Ascending aorta (tissue), 2 donors: ENCODE results near the gene LRRC25. TPM values are rescaled to one million over a fixed set of nuclear protein-coding genes. Genes with fewer than 3 reads are reported as not detected.
A peak's percentile ranks its signal among the peaks of the same experiment; 100 is the strongest.

ENCODE experiments used
- DNase-seq, 2 donors: peaks; one replicate each; pipeline ENCODE4 v3.0.0-alpha.2; 2019; ENCODE audit warnings: low spot score in 2 of 2
- H3K27ac ChIP-seq, 2 donors: fragments of 200-600 bp; sonication (generic); one replicate each; pipeline ENCODE4 v1.5.1; 2016 to 2017; ENCODE audit warnings: mild to moderate bottlenecking in 1 of 2
- H3K27me3 ChIP-seq: fragments of 200-600 bp; sonication (generic); one replicate; pipeline ENCODE4 v1.5.1; 2017
- H3K36me3 ChIP-seq, 2 donors: fragments of 200-600 bp; sonication (generic); one replicate each; pipeline ENCODE4 v1.5.1; 2016
- H3K4me1 ChIP-seq, 2 donors: fragments of 200-600 bp; sonication (generic); one replicate each; pipeline ENCODE4 v1.5.1; 2016 to 2017; ENCODE audit warnings: mild to moderate bottlenecking in 1 of 2
- H3K4me3 ChIP-seq, 2 donors: fragments of 200-600 bp; sonication (generic); one replicate each; pipeline ENCODE4 v1.5.1; 2016 to 2017; ENCODE audit warnings: mild to moderate bottlenecking in 1 of 2
- H3K9me3 ChIP-seq, 2 donors: fragments of 200-600 bp; sonication (generic); one replicate each; pipeline ENCODE4 v1.5.1; 2016
- intact Hi-C: fragments of 100-400 bp; cut with DNase I; formaldehyde crosslinking; loops from one replicate; pipeline ENCODE4 v1.15.1; 2023
- total RNA-seq: library from RNA; depleted of rRNA; stranded (reverse); fragments of >200 nt; gene quantifications from one replicate; pipeline ENCODE4 v1.1.0, GENCODE V29; 2016
- TF ChIP-seq, protein P1 (sequence below), 3 experiments: fragments of 200-600 bp in 2 of 3; fragments of 450-650 bp in 1 of 3; sonication (generic) in 2 of 3; IDR thresholded peaks; one replicate each; pipeline ENCODE4 v1.5.1; 2016 to 2019; ENCODE audit warnings: antibody characterized with exemption in 3 of 3, mild to moderate bottlenecking in 1 of 3, moderate library complexity in 1 of 3

LRRC25 gene
- total RNA-seq, 1 donor from 2014 or later, result 6.9 TPM

- intact Hi-C loops, result no loop called here
- no peak for DNase-seq
- Histone ChIP-seq H3K9me3 (no peaks in the 10 kb centered on the region), H3K27me3 (no peaks in the 10 kb centered on the region), H3K36me3 (no peaks in the 10 kb centered on the region), H3K4me1 (peaks cover 19 to 26% of the 10 kb centered on the region in 2 donors), H3K27ac (peak overlapping the region in 1 of 2 donors; percentile 70), H3K4me3 (no peak overlapping the region)
- TF ChIP-seq, protein P1, sequence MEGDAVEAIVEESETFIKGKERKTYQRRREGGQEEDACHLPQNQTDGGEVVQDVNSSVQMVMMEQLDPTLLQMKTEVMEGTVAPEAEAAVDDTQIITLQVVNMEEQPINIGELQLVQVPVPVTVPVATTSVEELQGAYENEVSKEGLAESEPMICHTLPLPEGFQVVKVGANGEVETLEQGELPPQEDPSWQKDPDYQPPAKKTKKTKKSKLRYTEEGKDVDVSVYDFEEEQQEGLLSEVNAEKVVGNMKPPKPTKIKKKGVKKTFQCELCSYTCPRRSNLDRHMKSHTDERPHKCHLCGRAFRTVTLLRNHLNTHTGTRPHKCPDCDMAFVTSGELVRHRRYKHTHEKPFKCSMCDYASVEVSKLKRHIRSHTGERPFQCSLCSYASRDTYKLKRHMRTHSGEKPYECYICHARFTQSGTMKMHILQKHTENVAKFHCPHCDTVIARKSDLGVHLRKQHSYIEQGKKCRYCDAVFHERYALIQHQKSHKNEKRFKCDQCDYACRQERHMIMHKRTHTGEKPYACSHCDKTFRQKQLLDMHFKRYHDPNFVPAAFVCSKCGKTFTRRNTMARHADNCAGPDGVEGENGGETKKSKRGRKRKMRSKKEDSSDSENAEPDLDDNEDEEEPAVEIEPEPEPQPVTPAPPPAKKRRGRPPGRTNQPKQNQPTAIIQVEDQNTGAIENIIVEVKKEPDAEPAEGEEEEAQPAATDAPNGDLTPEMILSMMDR (IDR thresholded peaks at IDR 0.05), result no peak
Observed at GRCh38 chr19:18427080-18427742, 29.8 kb upstream of the LRRC25 start.

- TF ChIP-seq, protein P1 (IDR thresholded peaks at IDR 0.05), result no peak
- intact Hi-C loops, result no loop called here
- H3K4me3 ChIP-seq, result peak overlapping the region in 1 of 2 donors; percentile 17
- H3K27ac ChIP-seq, result peak overlapping the region; percentile 44 to 70
- H3K9me3 ChIP-seq, result no peaks in the 10 kb centered on the region
- no peak for DNase-seq
- no peaks in the 10 kb centered on the region for H3K36me3 ChIP-seq
- H3K4me1 ChIP-seq, result peaks cover 19 to 26% of the 10 kb centered on the region in 2 donors
- H3K27me3 ChIP-seq, result no peaks in the 10 kb centered on the region
Observed at GRCh38 chr19:18426416-18426767, 29.0 kb upstream of the LRRC25 start.

GRCh38 chr19:18425515-18426415 is 28.3 kb upstream of the LRRC25 start:
- H3K4me3 ChIP-seq, result peak overlapping the region in 1 of 2 donors; percentile 17
- peak overlapping the region; percentile 70 to 80 for H3K27ac ChIP-seq
- intact Hi-C loops, result no loop called here
- TF ChIP-seq, protein P1 (IDR thresholded peaks at IDR 0.05), result peak in 2 of 3 experiments; percentile 10 to 23
- H3K36me3 ChIP-seq, result no peaks in the 10 kb centered on the region
- H3K27me3 ChIP-seq, result no peaks in the 10 kb centered on the region
- peaks cover 19 to 31% of the 10 kb centered on the region in 2 donors for H3K4me1 ChIP-seq
- no peaks in the 10 kb centered on the region for H3K9me3 ChIP-seq
- DNase-seq, result peak in 1 of 2 donors; percentile 90

DNA sequence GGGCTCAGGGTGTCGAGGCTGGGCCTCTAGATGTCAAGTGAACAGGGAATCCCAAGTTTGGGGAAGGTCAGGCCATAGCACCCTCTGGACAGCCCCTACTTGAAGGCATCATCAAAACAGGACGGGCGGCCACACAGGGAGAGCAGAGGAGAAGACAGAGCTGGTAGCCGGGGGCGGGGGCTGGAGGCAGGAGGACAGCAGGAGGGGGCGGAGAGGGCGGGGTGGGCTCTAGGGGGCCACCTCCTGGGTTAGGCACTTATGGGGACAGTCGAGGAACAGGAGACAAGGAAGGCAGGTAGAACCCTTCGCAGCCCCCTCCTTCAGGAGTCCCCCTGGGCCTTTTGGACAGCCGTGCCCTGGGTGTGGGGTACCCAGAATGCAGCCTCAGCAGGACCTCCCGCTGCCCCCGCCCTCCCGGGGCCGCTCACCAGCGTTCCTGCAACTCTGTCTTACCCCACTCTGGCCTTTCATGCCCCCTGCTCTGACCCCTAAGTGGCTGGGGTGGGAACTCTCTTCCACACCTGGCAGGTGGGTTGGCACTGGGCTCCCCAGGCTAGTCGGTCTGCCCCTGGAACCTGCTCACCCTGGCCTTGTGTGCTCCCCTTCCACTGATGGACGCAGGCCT is 27.6 kb upstream of the LRRC25 start:
- peak overlapping the region; percentile 70 to 80 for H3K27ac ChIP-seq
- intact Hi-C loops, result no loop called here
- H3K27me3 ChIP-seq, result no peaks in the 10 kb centered on the region
- no peak for DNase-seq
- H3K4me1 ChIP-seq, result peaks cover 19 to 38% of the 10 kb centered on the region in 2 donors
- H3K9me3 ChIP-seq, result no peaks in the 10 kb centered on the region
- H3K4me3 ChIP-seq, result no peak overlapping the region
- no peaks in the 10 kb centered on the region for H3K36me3 ChIP-seq
- TF ChIP-seq, protein P1 (IDR thresholded peaks at IDR 0.05), result no peak

DNA sequence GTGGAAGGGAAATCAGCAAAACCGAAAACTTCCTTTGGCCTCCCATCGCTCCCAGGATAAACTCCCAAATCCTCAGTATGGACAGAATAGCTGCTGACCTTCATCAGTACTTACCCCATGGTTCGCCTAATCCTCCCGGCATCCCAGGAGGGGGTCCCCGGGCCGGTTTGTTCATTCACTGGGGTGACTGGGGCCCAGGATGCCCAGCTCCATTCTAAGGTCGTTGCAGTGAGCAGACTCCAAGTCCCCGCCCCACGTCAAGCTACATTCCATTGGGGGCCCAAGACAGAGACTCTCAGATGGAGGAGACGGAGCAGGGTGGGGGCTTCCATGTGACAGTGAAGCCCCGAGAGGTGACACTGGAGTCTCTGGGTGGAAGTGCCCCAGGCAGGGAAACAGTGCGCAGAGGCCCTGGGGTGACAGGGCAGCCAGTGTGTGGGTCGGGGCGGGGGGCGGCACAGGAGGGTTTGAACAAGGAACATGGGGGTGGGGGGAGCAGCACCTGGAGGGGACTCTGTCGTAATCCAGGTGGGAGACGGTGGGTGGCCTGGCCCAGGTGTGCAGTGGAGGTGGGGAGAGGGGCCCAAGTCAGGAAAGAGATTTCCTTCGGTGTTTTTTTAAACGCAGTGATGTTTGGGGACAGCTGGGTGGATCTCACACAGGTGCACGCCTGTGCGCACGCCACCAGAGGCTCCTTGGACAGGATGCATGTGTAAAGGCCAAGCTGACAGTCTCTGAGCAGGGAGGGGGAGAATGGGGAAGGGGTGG is 26.9 kb upstream of the LRRC25 start:
- intact Hi-C loops, result no loop called here
- Histone ChIP-seq H3K9me3 (no peaks in the 10 kb centered on the region), H3K4me3 (no peak overlapping the region), H3K36me3 (no peaks in the 10 kb centered on the region), H3K4me1 (peaks cover 13 to 34% of the 10 kb centered on the region in 2 donors), H3K27ac (peak overlapping the region; percentile 50 to 80), H3K27me3 (no peaks in the 10 kb centered on the region)
- no peak for DNase-seq
- TF ChIP-seq, protein P1 (IDR thresholded peaks at IDR 0.05), result no peak
